ENCODE measurements around the gene ME1. TPM values are rescaled to one million over a fixed set of nuclear protein-coding genes. Genes with fewer than 3 reads are reported as not detected.

Gene ME1
- total and polyA plus RNA-seq, 2 donors (not counting 3 experiments of a cell fraction or from before 2014, with no cell fraction given): 7.3 to 29.3 TPM

DNA sequence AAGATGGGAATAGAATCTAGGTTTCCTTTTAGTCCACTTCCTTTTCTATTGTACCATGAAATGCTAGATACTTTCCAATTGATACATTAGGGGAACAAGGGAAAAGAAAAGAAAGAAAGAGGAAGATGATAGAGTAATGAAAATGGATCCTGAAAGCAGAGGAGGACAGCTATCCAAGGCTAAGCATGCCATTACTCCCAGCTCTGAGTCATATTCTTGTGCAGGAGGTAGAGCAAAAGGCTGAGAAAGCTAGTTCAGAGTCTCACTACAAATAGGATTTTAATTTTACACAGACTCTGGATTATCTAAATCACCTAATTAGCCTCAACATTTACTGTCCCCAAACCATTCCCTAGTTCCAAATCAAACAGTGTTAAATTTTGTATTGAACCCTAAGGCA, 214.0 kb downstream of the ME1 start:
- TF ChIP-seq POLR2A (IDR thresholded peaks at IDR 0.05; ENCODE audit: low read depth, low read length): no peak
- TF ChIP-seq GATA2 (IDR thresholded peaks at IDR 0.05; ENCODE audit: insufficient read depth, insufficient read length, low read depth, low read length): no peak
- no peak for TF ChIP-seq JUN (IDR thresholded peaks at IDR 0.05; ENCODE audit: borderline replicate concordance, insufficient read depth, insufficient read length, low read depth)
- no peak for TF ChIP-seq EZH2 (IDR thresholded peaks at IDR 0.05; ENCODE audit: borderline replicate concordance, low read depth, low read length, severe bottlenecking)
- TF ChIP-seq MYC (IDR thresholded peaks at IDR 0.05; ENCODE audit: low read depth, low read length): no peak
- TF ChIP-seq POLR2AphosphoS5 (IDR thresholded peaks at IDR 0.05; ENCODE audit: insufficient read depth, low read depth, low read length): no peak
- TF ChIP-seq, protein P1, sequence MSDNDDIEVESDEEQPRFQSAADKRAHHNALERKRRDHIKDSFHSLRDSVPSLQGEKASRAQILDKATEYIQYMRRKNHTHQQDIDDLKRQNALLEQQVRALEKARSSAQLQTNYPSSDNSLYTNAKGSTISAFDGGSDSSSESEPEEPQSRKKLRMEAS (IDR thresholded peaks at IDR 0.05; ENCODE audit: insufficient read depth, insufficient read length): no peak
- TF ChIP-seq, protein P2, sequence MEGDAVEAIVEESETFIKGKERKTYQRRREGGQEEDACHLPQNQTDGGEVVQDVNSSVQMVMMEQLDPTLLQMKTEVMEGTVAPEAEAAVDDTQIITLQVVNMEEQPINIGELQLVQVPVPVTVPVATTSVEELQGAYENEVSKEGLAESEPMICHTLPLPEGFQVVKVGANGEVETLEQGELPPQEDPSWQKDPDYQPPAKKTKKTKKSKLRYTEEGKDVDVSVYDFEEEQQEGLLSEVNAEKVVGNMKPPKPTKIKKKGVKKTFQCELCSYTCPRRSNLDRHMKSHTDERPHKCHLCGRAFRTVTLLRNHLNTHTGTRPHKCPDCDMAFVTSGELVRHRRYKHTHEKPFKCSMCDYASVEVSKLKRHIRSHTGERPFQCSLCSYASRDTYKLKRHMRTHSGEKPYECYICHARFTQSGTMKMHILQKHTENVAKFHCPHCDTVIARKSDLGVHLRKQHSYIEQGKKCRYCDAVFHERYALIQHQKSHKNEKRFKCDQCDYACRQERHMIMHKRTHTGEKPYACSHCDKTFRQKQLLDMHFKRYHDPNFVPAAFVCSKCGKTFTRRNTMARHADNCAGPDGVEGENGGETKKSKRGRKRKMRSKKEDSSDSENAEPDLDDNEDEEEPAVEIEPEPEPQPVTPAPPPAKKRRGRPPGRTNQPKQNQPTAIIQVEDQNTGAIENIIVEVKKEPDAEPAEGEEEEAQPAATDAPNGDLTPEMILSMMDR (IDR thresholded peaks at IDR 0.05; ENCODE audit: extremely low read depth in 1 of 2, insufficient read depth in 1 of 2, low read depth in 1 of 2, low read length in 2 of 2): no peak
- no peak for TF ChIP-seq FOS (IDR thresholded peaks at IDR 0.05; ENCODE audit: borderline replicate concordance, insufficient read depth, low read length)
- Histone ChIP-seq H3K36me3 (ENCODE audit: control insufficient read depth in 2 of 2, extremely low read depth in 1 of 2, insufficient read depth in 2 of 2, low read length in 2 of 2) (no peaks in the 10 kb centered on the region), H3K27me3 (ENCODE audit: control insufficient read depth in 2 of 2, insufficient read depth in 2 of 2, low read length in 2 of 2) (no peaks in the 10 kb centered on the region), H2AFZ (ENCODE audit: low read depth, low read length) (no peak overlapping the region), H3K27ac (ENCODE audit: insufficient read depth, low read depth, low read length) (no peak overlapping the region), H3K4me2 (ENCODE audit: insufficient read depth, low read length) (no peak overlapping the region), H3K9ac (replicated peaks; ENCODE audit: extremely low read depth, insufficient read depth, low read length) (no peak overlapping the region), H3K4me1 (ENCODE audit: control insufficient read depth, extremely low read depth, insufficient read depth, low read length) (no peaks in the 10 kb centered on the region), H4K20me1 (replicated peaks; ENCODE audit: control insufficient read depth, extremely low read depth, insufficient read depth, low read length) (no peaks in the 10 kb centered on the region), H3K4me3 (replicated peaks in 1 of 3; ENCODE audit: insufficient read depth in 1 of 3, low read depth in 1 of 3, low read length in 3 of 3) (no peak overlapping the region), H3K9me1 (replicated peaks; ENCODE audit: control insufficient read depth, extremely low read depth, insufficient read depth, low read length) (no peaks in the 10 kb centered on the region), H3K9me3 (replicated peaks; ENCODE audit: control insufficient read depth, insufficient read depth, low read length) (no peaks in the 10 kb centered on the region), H3K79me2 (ENCODE audit: control insufficient read depth, insufficient read depth, low read length) (no peaks in the 10 kb centered on the region)
- POLR2A ChIA-PET: no interaction called here
- dilution Hi-C loops (cut with MboI; ENCODE audit: extremely low pct_ligation_motif_present, low sequenced_read_pairs) (loop anchor here (25.0 kb wide), 1 partner anchor 295 kb away; the partner anchor contains the start of gene PRSS35), intact Hi-C loops (cut with micrococcal nuclease) (no loop called here)
- DNase-seq (ENCODE audit: low read depth, low spot score): no peak
- FAIRE-seq: no peak
- CTCF ChIA-PET: interaction anchor here (0.7 to 13.1 kb wide), 9 partner anchors 13 to 319 kb away, joined by 3 to 431 read pairs (median 16); partner anchors contain the start of genes DOP1A, PGM3, PRSS35 and RWDD2A
- no TSS peak for BruUV-seq (replicated peaks)

Data from endothelial cell of umbilical vein (primary cell).